Amniotic epithelial cell (primary cell): ENCODE measurements around the gene MSANTD2.

Source experiments
- DNase-seq: peaks from one replicate; pipeline ENCODE4 v3.0.0-alpha.2; 2010; ENCODE audit warnings: low read depth

Gene MSANTD2

GRCh38 chr11:124800226-124800929 lies at the start of gene MSANTD2:
Gene MSANTD2 (minus strand): TSS chr11:124800406. CDS start chr11:124800380, 26 bp downstream.
- DNase-seq, result peak; percentile 83

GRCh38 chr11:124846070-124846673 lies 46.0 kb upstream of the MSANTD2 start:
- DNase-seq, result no peak

- DNase-seq, result no peak
Measured at GRCh38 chr11:124844664-124845079, 44.5 kb upstream of the MSANTD2 start.

- no peak for DNase-seq
Measured at GRCh38 chr11:124843616-124843910, 43.4 kb upstream of the MSANTD2 start.

GRCh38 chr11:124842305-124842704 lies 42.1 kb upstream of the MSANTD2 start:
- no peak for DNase-seq

GRCh38 chr11:124841840-124842239 lies 41.6 kb upstream of the MSANTD2 start:
- no peak for DNase-seq

GRCh38 chr11:124841201-124841600 lies 41.0 kb upstream of the MSANTD2 start:
- DNase-seq, result no peak

- DNase-seq, result no peak
Measured at GRCh38 chr11:124840666-124841065, 40.5 kb upstream of the MSANTD2 start.

- no peak for DNase-seq
Measured at GRCh38 chr11:124839972-124840621, 39.9 kb upstream of the MSANTD2 start.

- DNase-seq, result no peak
Measured at GRCh38 chr11:124839128-124839971, 39.1 kb upstream of the MSANTD2 start.

- no peak for DNase-seq
Measured at GRCh38 chr11:124838805-124839127, 38.6 kb upstream of the MSANTD2 start.

GRCh38 chr11:124837491-124837856 lies 37.3 kb upstream of the MSANTD2 start:
- peak; percentile 86 for DNase-seq

GRCh38 chr11:124835918-124836317 lies 35.7 kb upstream of the MSANTD2 start:
- DNase-seq, result no peak

- no peak for DNase-seq
Measured at GRCh38 chr11:124834526-124835180, 34.4 kb upstream of the MSANTD2 start.

- no peak for DNase-seq
Measured at GRCh38 chr11:124832571-124832970, 32.4 kb upstream of the MSANTD2 start.

- no peak for DNase-seq
Measured at GRCh38 chr11:124831897-124832296, 31.7 kb upstream of the MSANTD2 start.

GRCh38 chr11:124830749-124831148 lies 30.5 kb upstream of the MSANTD2 start:
- no peak for DNase-seq

GRCh38 chr11:124829986-124830385 lies 29.8 kb upstream of the MSANTD2 start:
- no peak for DNase-seq

GRCh38 chr11:124825876-124826275 lies 25.7 kb upstream of the MSANTD2 start:
- no peak for DNase-seq

- DNase-seq, result no peak
Measured at GRCh38 chr11:124823512-124824376, 23.5 kb upstream of the MSANTD2 start.
